KOPT-K1 (cell line): Measurements from ENCODE around the gene FAM13C.
"Not testable (repeated sequence)": the region's sequence is repeated elsewhere in the genome, so short reads cannot be mapped to it uniquely, and the experiment has no call there.

ENCODE experiments used
- H3K27ac ChIP-seq: fragments of 200-600 bp; sonication (generic); 2 replicates; pipeline ENCODE4 v1.5.1; 2016; ENCODE audit warnings: antibody characterized with exemption, mild to moderate bottlenecking, low read depth, low read length; ENCODE audit not compliant: poor library complexity, severe bottlenecking
- H3K36me3 ChIP-seq: fragments of 200-600 bp; sonication (generic); 2 replicates; pipeline ENCODE4 v1.5.1; 2017; ENCODE audit warnings: antibody characterized with exemption, mild to moderate bottlenecking, low read length, moderate library complexity; ENCODE audit not compliant: insufficient read depth
- H3K9me3 ChIP-seq: fragments of 200-600 bp; sonication (generic); 2 replicates; pipeline ENCODE4 v1.5.1; 2017; ENCODE audit warnings: antibody characterized with exemption, low read length, mild to moderate bottlenecking; ENCODE audit not compliant: insufficient read depth, poor library complexity, severe bottlenecking

FAM13C gene

GRCh38 chr10:59362144-59362958 lies at the start of gene FAM13C:
Gene FAM13C, minus strand, starts transcription at chr10:59362549. Its CDS starts 89 bp downstream, at chr10:59362460.
- Histone ChIP-seq H3K27ac (no peak within 1 kb of the TSS), H3K9me3 (no peaks in the 10 kb centered on the region), H3K36me3 (no peaks in the 10 kb centered on the region)

- Histone ChIP-seq H3K27ac (no peak overlapping the region), H3K36me3 (no peaks in the 10 kb centered on the region), H3K9me3 (no peaks in the 10 kb centered on the region)
These were observed 42.9 kb upstream of the FAM13C start for GRCh38 chr10:59405235-59405634.

GRCh38 chr10:59400214-59400613 lies 37.9 kb upstream of the FAM13C start:
- no peak overlapping the region for H3K27ac ChIP-seq
- H3K9me3 ChIP-seq = no peaks in the 10 kb centered on the region
- no peaks in the 10 kb centered on the region for H3K36me3 ChIP-seq

GRCh38 chr10:59399329-59399728 lies 37.0 kb upstream of the FAM13C start:
- H3K27ac ChIP-seq, H3K9me3 ChIP-seq, H3K36me3 ChIP-seq: not testable (repeated sequence)

GRCh38 chr10:59397961-59398360 lies 35.6 kb upstream of the FAM13C start:
- Histone ChIP-seq H3K27ac (no peak overlapping the region), H3K36me3 (no peaks in the 10 kb centered on the region)

GRCh38 chr10:59395984-59396383 lies 33.6 kb upstream of the FAM13C start:
- no peaks in the 10 kb centered on the region for H3K36me3 ChIP-seq
- no peak overlapping the region for H3K27ac ChIP-seq
- no peaks in the 10 kb centered on the region for H3K9me3 ChIP-seq

More at GRCh38 chr10:59397961-59398360, 35.6 kb upstream of the FAM13C start:
- H3K9me3 ChIP-seq = no peaks in the 10 kb centered on the region

GRCh38 chr10:59393349-59393748 lies 31.0 kb upstream of the FAM13C start:
- Histone ChIP-seq H3K27ac (no peak overlapping the region), H3K36me3 (no peaks in the 10 kb centered on the region), H3K9me3 (no peaks in the 10 kb centered on the region)

- no peak overlapping the region for H3K27ac ChIP-seq
- no peaks in the 10 kb centered on the region for H3K36me3 ChIP-seq
- no peaks in the 10 kb centered on the region for H3K9me3 ChIP-seq
These were observed 28.7 kb upstream of the FAM13C start for GRCh38 chr10:59391060-59391459.

GRCh38 chr10:59388671-59388976 lies 26.3 kb upstream of the FAM13C start:
- Histone ChIP-seq H3K36me3 (no peaks in the 10 kb centered on the region), H3K27ac (no peak overlapping the region), H3K9me3 (no peaks in the 10 kb centered on the region)

GRCh38 chr10:59387951-59388670 lies 25.8 kb upstream of the FAM13C start:
- no peaks in the 10 kb centered on the region for H3K36me3 ChIP-seq
- H3K27ac ChIP-seq = no peak overlapping the region
- no peaks in the 10 kb centered on the region for H3K9me3 ChIP-seq

- Histone ChIP-seq H3K36me3 (no peaks in the 10 kb centered on the region), H3K9me3 (no peaks in the 10 kb centered on the region), H3K27ac (no peak overlapping the region)
These were observed 22.4 kb upstream of the FAM13C start for GRCh38 chr10:59384761-59385160.

GRCh38 chr10:59383908-59384307 lies 21.6 kb upstream of the FAM13C start:
- Histone ChIP-seq H3K9me3 (no peaks in the 10 kb centered on the region), H3K36me3 (no peaks in the 10 kb centered on the region), H3K27ac (no peak overlapping the region)

GRCh38 chr10:59383436-59383835 lies 21.1 kb upstream of the FAM13C start:
- Histone ChIP-seq H3K9me3 (no peaks in the 10 kb centered on the region), H3K36me3 (no peaks in the 10 kb centered on the region), H3K27ac (no peak overlapping the region)

- Histone ChIP-seq H3K9me3 (no peaks in the 10 kb centered on the region), H3K36me3 (no peaks in the 10 kb centered on the region), H3K27ac (no peak overlapping the region)
These were observed 20.5 kb upstream of the FAM13C start for GRCh38 chr10:59382831-59383295.

- Histone ChIP-seq H3K36me3 (no peaks in the 10 kb centered on the region), H3K27ac (no peak overlapping the region), H3K9me3 (no peaks in the 10 kb centered on the region)
These were observed 19.3 kb upstream of the FAM13C start for GRCh38 chr10:59381687-59382086.

- no peaks in the 10 kb centered on the region for H3K36me3 ChIP-seq
- no peak overlapping the region for H3K27ac ChIP-seq
- no peaks in the 10 kb centered on the region for H3K9me3 ChIP-seq
These were observed 14.5 kb upstream of the FAM13C start for GRCh38 chr10:59376846-59377245.
